ENCODE data around the gene TCFL5.

Gene TCFL5

GRCh38 chr20:62794007-62794724 is 67.5 kb downstream of the TCFL5 start:
- peak; percentile 92 for DNase-seq

GRCh38 chr20:62793757-62794006 is 67.9 kb downstream of the TCFL5 start:
- DNase-seq: no peak

- no peak for DNase-seq
Observed at GRCh38 chr20:62792940-62793756, 68.5 kb downstream of the TCFL5 start.

DNA sequence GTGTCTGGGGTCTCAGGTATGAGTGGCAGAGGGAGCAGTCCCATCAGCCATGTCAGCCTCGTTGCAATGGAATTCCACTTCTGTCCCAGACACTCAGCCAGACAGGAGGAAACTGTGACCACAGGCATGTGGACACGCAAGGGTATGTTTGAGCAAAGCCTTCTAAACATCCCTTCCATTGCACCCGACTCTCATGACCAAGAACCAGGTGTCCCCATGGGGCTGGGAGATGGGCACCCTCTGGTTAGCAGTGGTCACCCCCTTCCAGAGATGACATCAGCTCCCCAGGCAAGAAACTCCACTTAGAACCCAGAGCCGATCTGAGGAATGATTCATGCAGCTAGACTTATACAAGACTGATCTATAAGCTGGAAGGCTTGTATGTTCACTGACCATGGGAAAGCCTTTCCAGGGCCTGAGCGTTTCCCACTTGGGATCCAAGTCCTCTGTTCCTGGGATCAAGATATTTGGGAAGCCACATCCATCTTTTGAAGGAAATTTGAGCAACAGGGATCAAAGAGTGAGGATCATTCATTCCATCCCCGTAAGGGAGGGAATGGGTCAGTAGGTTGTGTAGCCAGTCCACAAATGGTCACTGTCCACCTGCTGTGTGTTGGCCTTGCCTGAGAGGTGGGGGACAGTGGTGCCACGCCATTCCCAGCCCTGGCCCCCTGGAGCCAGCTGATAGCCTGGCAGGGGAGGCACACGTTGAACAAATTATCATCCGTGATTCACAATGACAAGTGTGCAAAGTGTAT is 69.3 kb downstream of the TCFL5 start:
- no peak for DNase-seq

- peak; percentile 67 for DNase-seq
Observed at GRCh38 chr20:62791301-62792181, 70.1 kb downstream of the TCFL5 start.
